ENCODE data around the gene FBXW5. TPM values are rescaled to one million over a fixed set of nuclear protein-coding genes. Genes with fewer than 3 reads are reported as not detected.

Gene FBXW5
- total and polyA plus RNA-seq, 9 of the 15 experiments (the other 6 are each of a cell fraction or from before 2014, with no cell fraction given): 0.21 to 128 (median 37.0) TPM

DNA sequence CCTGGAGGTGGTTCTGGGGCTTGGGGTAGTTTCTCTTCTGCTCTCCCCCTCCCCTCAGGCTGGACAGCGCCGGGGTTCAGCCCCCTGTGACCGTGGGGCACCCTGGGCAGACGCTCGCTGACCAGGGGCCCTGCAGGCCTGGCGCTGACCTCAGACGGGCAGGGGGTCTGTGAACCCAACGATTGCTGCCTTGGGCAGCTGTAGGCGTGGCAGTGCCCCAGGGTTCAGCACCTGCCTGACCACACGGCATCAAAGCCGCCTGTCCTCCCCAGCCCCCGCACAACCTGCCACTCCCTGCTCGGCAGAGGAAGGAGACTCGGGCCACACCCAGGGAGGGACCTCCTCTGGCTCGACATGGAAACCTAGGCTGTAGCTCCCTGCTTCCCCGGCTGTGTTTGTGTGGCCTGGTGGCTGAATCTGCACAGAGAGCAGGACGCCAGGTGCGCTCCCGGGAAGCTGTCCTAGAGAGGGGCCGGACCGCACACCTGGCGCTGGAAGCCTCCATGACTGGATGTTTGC, 19.7 kb upstream of the FBXW5 start:
- FAIRE-seq: peak; percentile 90
- Histone ChIP-seq H3K27me3 (ENCODE audit: control insufficient read depth in 2 of 2, insufficient read depth in 2 of 2, low read length in 2 of 2) (no peaks in the 10 kb centered on the region), H3K9me1 (ENCODE audit: control insufficient read depth, insufficient read depth, low read length) (no peaks in the 10 kb centered on the region), H3K4me1 (replicated peaks in 1 of 2; ENCODE audit: control insufficient read depth in 2 of 2, insufficient read depth in 2 of 2, low read length in 2 of 2) (peaks cover 26 to 77% of the 10 kb centered on the region in 2 experiments; a peak in 4 of 5 replicates), H3K4me2 (ENCODE audit: insufficient read depth, low read length) (peak overlapping the region; percentile 61), H3K27ac (ENCODE audit: extremely low read depth, low read depth, low read length) (peak overlapping the region; percentile 55), H3K9me3 (replicated peaks; ENCODE audit: control insufficient read depth, insufficient read depth, low read depth, low read length) (no peaks in the 10 kb centered on the region), H3K9ac (ENCODE audit: insufficient read depth in 1 of 2, low read depth in 2 of 2, low read length in 2 of 2) (peak overlapping the region; percentile 33 to 81), H2AFZ (ENCODE audit: low read depth, low read length) (peak overlapping the region; percentile 86), H3K36me3 (ENCODE audit: control insufficient read depth, insufficient read depth, low read length) (no peaks in the 10 kb centered on the region), H3K79me2 (ENCODE audit: control insufficient read depth, insufficient read depth, low read length) (no peaks in the 10 kb centered on the region), H4K20me1 (replicated peaks; ENCODE audit: control insufficient read depth, insufficient read depth, low read length) (no peaks in the 10 kb centered on the region), H3K4me3 (no peak overlapping the region)
- BruUV-seq (replicated peaks): no TSS peak
- intact Hi-C loops (cut with micrococcal nuclease): no loop called here
- CTCF ChIA-PET (ENCODE audit: low intra/inter-chr PET ratio): no interaction called here
- in situ Hi-C loops (cut with MboI): no loop called here
- 14% methylated on average over 13 of the region's 22 CpGs for WGBS (ENCODE audit: insufficient coverage, low coverage, missing lambda C conversion rate)
- ATAC-seq: peak; percentile 96
- POLR2A ChIA-PET: interaction anchor here (0.9 to 1.2 kb wide), 5 partner anchors 10 to 32 kb away, joined by 3 to 4 read pairs (median 3); partner anchors contain the start of genes C8G, CLIC3 and PAXX
- DNase-seq (ENCODE audit: extremely low read depth in 1 of 4, low spot score in 3 of 4): peak; percentile 81 to 84 (median 82)
- TF ChIP-seq ZNF384 (IDR thresholded peaks at IDR 0.05; ENCODE audit: low read depth, low read length) (no peak), KDM2B (CRISPR knock-in tag; IDR thresholded peaks at IDR 0.05) (no peak), YY1 (IDR thresholded peaks at IDR 0.05; ENCODE audit: borderline replicate concordance in 1 of 3, control insufficient read depth in 1 of 3, extremely low read depth in 1 of 3, insufficient read depth in 3 of 3, insufficient read length in 1 of 3, insufficient replicate concordance in 2 of 3, low read depth in 1 of 3, low read length in 2 of 3) (peak in 1 of 3 experiments; percentile 11), MAX (CRISPR knock-in tag; IDR thresholded peaks at IDR 0.05) (peak; percentile 91), MECOM (CRISPR knock-in tag; IDR thresholded peaks at IDR 0.05) (no peak), ZEB2 (IDR thresholded peaks at IDR 0.05) (peak; percentile 89), ARID1B (IDR thresholded peaks at IDR 0.05) (0 out of 2 replicates have a peak, but pooled peaks have one; percentile 50), ZNF263 (CRISPR knock-in tag; IDR thresholded peaks at IDR 0.05; ENCODE audit: borderline replicate concordance) (peak; percentile 73)
- TF ChIP-seq, protein P1, sequence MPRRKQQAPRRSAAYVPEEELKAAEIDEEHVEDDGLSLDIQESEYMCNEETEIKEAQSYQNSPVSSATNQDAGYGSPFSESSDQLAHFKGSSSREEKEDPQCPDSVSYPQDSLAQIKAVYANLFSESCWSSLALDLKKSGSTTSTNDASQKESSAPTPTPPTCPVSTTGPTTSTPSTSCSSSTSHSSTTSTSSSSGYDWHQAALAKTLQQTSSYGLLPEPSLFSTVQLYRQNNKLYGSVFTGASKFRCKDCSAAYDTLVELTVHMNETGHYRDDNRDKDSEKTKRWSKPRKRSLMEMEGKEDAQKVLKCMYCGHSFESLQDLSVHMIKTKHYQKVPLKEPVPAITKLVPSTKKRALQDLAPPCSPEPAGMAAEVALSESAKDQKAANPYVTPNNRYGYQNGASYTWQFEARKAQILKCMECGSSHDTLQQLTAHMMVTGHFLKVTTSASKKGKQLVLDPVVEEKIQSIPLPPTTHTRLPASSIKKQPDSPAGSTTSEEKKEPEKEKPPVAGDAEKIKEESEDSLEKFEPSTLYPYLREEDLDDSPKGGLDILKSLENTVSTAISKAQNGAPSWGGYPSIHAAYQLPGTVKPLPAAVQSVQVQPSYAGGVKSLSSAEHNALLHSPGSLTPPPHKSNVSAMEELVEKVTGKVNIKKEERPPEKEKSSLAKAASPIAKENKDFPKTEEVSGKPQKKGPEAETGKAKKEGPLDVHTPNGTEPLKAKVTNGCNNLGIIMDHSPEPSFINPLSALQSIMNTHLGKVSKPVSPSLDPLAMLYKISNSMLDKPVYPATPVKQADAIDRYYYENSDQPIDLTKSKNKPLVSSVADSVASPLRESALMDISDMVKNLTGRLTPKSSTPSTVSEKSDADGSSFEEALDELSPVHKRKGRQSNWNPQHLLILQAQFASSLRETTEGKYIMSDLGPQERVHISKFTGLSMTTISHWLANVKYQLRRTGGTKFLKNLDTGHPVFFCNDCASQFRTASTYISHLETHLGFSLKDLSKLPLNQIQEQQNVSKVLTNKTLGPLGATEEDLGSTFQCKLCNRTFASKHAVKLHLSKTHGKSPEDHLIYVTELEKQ (CRISPR knock-in tag; IDR thresholded peaks at IDR 0.05): no peak
- TF ChIP-seq, protein P2, sequence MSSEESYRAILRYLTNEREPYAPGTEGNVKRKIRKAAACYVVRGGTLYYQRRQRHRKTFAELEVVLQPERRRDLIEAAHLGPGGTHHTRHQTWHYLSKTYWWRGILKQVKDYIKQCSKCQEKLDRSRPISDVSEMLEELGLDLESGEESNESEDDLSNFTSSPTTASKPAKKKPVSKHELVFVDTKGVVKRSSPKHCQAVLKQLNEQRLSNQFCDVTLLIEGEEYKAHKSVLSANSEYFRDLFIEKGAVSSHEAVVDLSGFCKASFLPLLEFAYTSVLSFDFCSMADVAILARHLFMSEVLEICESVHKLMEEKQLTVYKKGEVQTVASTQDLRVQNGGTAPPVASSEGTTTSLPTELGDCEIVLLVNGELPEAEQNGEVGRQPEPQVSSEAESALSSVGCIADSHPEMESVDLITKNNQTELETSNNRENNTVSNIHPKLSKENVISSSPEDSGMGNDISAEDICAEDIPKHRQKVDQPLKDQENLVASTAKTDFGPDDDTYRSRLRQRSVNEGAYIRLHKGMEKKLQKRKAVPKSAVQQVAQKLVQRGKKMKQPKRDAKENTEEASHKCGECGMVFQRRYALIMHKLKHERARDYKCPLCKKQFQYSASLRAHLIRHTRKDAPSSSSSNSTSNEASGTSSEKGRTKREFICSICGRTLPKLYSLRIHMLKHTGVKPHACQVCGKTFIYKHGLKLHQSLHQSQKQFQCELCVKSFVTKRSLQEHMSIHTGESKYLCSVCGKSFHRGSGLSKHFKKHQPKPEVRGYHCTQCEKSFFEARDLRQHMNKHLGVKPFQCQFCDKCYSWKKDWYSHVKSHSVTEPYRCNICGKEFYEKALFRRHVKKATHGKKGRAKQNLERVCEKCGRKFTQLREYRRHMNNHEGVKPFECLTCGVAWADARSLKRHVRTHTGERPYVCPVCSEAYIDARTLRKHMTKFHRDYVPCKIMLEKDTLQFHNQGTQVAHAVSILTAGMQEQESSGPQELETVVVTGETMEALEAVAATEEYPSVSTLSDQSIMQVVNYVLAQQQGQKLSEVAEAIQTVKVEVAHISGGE (CRISPR knock-in tag; IDR thresholded peaks at IDR 0.05): peak in 1 of 3 experiments; percentile 47; a peak in 1 of 6 replicates
- TF ChIP-seq, protein P3, sequence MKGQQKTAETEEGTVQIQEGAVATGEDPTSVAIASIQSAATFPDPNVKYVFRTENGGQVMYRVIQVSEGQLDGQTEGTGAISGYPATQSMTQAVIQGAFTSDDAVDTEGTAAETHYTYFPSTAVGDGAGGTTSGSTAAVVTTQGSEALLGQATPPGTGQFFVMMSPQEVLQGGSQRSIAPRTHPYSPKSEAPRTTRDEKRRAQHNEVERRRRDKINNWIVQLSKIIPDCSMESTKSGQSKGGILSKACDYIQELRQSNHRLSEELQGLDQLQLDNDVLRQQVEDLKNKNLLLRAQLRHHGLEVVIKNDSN (CRISPR knock-in tag; IDR thresholded peaks at IDR 0.05): no peak; the same call in 1 of the 2 replicates

All from K562 (cell line).